HL-60 (cell line): ENCODE data around the gene WWOX.

Experiments
- CTCF ChIP-seq: IDR thresholded peaks from one replicate; pipeline ENCODE4 v1.5.1; 2011; ENCODE audit warnings: low read length, control low read depth, inconsistent platforms; ENCODE audit not compliant: insufficient read depth
- GABPA ChIP-seq: IDR thresholded peaks from 2 replicates; pipeline ENCODE4 v1.6.1; 2012; ENCODE audit warnings: low read depth
- REST ChIP-seq: IDR thresholded peaks from 2 replicates; pipeline ENCODE4 v1.6.1; 2012; ENCODE audit warnings: low read depth; ENCODE audit not compliant: insufficient replicate concordance

- TF ChIP-seq CTCF (no peak), GABPA (no peak), REST (no peak)
These were observed 604.5 kb downstream of the WWOX start for GRCh38 chr16:78703936-78704335.
